Spleen (tissue), 7 donors: ENCODE measurements around the gene GRM8.

Experiments used
- CTCF ChIP-seq, 11 experiments: fragments of 200-600 bp in 7 of 11; fragments of 450-650 bp in 4 of 11; sonication (generic) in 4 of 11; IDR thresholded peaks in 8 of 11; conservative IDR thresholded peaks in 3 of 11; 1 replicate in 7 of 11; 2 replicates in 4 of 11; pipeline versions ENCODE4 v1.4.0 to v1.8.0; 2016 to 2021; ENCODE audit warnings: antibody characterized with exemption in 11 of 11, inconsistent platforms in 4 of 11, mild to moderate bottlenecking in 1 of 11
- POLR2A ChIP-seq, 3 donors: fragments of 450-650 bp; IDR thresholded peaks; one replicate each; pipeline ENCODE4 v1.5.1; 2017; ENCODE audit warnings: antibody characterized with exemption in 3 of 3, mild to moderate bottlenecking in 1 of 3
- POLR2AphosphoS5 ChIP-seq, 3 donors: sonication (generic); formaldehyde crosslinking; IDR thresholded peaks; one replicate each; pipeline ENCODE4 v1.5.1; 2017; ENCODE audit warnings: antibody characterized with exemption in 3 of 3
- donor health status: DM: no; HTN: no; CAD: no; lungs with moderate emphysema.
- donor health status: DM: no; HTN: no; CAD: no.
- donor health status: DM: no; HTN: no; CAD: no.

DNA sequence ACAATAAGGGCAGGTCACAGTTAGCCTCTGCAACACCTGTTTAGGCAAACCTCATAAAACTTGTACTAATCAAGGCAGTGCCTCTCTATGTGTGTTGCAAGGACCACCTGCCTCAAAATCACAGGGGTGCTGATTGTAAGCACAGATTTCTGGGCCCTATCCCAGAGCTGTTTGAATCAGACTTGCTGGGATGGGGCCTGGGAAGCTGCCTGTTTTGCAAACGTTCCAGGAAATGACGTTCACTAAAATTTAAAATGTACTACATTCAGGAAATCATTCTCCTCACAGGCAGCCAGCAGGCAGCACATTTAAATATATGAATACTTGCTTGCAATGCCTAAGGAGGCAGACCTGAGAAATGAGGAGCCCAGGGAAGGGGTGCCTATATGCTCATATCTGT, 4.3 kb upstream of the GRM8 start:
- no peak for TF ChIP-seq POLR2A (IDR thresholded peaks at IDR 0.05)
- no peak for TF ChIP-seq POLR2AphosphoS5 (IDR thresholded peaks at IDR 0.05)
- TF ChIP-seq CTCF (IDR thresholded peaks at IDR 0.05 in 8 of 11, conservative IDR thresholded peaks at IDR 0.05 in 3 of 11): no peak
